Suprapubic skin (tissue), 3 donors: ENCODE data around the gene NBAS.

Source experiments
- POLR2AphosphoS5 ChIP-seq, 3 donors: sonication (generic); formaldehyde crosslinking; IDR thresholded peaks; one replicate each; pipeline ENCODE4 v1.6.1; 2017; ENCODE audit warnings: antibody characterized with exemption in 3 of 3
- TF ChIP-seq, protein P1 (sequence below), 2 donors: fragments of 200-600 bp in 1 of 2; fragments of 450-650 bp in 1 of 2; sonication (generic) in 1 of 2; IDR thresholded peaks; one replicate each; pipeline ENCODE4 v1.5.1; 2016 to 2019; ENCODE audit warnings: antibody characterized with exemption in 2 of 2, mild to moderate bottlenecking in 1 of 2, moderate library complexity in 1 of 2

DNA sequence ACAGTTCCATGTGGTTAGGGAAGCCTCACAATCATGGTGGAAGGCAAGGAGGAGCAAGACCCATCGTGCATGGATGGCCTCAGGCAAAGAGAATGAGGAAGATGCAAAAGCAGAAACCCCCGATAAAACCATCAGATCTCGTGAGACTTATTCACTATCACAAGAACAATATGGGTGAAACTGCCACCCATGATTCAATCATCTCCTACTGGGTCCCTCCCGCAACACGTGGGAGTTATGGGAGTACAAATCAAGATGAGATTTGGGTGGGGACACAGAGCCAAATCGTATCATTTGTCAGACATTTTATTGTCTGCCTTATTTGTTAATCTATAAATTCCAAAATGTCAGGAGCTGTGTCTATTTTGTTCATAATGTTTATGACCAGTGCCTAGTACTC is 17.6 kb downstream of the NBAS start:
- TF ChIP-seq, protein P1, sequence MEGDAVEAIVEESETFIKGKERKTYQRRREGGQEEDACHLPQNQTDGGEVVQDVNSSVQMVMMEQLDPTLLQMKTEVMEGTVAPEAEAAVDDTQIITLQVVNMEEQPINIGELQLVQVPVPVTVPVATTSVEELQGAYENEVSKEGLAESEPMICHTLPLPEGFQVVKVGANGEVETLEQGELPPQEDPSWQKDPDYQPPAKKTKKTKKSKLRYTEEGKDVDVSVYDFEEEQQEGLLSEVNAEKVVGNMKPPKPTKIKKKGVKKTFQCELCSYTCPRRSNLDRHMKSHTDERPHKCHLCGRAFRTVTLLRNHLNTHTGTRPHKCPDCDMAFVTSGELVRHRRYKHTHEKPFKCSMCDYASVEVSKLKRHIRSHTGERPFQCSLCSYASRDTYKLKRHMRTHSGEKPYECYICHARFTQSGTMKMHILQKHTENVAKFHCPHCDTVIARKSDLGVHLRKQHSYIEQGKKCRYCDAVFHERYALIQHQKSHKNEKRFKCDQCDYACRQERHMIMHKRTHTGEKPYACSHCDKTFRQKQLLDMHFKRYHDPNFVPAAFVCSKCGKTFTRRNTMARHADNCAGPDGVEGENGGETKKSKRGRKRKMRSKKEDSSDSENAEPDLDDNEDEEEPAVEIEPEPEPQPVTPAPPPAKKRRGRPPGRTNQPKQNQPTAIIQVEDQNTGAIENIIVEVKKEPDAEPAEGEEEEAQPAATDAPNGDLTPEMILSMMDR (IDR thresholded peaks at IDR 0.05), result no peak
- no peak for TF ChIP-seq POLR2AphosphoS5 (IDR thresholded peaks at IDR 0.05)
